GM12872 (cell line): ENCODE results near the gene EVI2B.

Experiments
- TF ChIP-seq, protein P1 (sequence below): IDR thresholded peaks from 3 replicates; pipeline ENCODE4 v1.5.1; 2011; ENCODE audit warnings: low read depth, mild to moderate bottlenecking, low read length, moderate library complexity; ENCODE audit not compliant: insufficient read depth

EVI2B gene

DNA sequence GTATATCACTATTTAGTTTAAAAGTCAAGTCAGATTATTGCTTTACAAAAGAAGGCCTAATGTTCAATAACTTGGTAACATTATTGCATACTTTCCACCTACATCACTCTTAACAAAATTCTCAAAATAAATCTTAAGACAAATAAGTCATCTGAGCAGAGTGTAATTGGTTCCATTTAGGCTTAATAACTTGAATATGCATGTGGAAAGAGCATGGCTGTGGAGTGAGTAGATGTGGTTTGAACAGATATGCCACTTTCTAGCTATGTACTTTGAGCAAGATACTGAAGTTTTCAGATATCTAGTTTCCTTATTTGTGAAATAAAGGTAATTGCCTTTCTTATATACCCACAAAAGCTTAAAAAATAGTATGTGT is 14.3 kb upstream of the EVI2B start:
- TF ChIP-seq, protein P1, sequence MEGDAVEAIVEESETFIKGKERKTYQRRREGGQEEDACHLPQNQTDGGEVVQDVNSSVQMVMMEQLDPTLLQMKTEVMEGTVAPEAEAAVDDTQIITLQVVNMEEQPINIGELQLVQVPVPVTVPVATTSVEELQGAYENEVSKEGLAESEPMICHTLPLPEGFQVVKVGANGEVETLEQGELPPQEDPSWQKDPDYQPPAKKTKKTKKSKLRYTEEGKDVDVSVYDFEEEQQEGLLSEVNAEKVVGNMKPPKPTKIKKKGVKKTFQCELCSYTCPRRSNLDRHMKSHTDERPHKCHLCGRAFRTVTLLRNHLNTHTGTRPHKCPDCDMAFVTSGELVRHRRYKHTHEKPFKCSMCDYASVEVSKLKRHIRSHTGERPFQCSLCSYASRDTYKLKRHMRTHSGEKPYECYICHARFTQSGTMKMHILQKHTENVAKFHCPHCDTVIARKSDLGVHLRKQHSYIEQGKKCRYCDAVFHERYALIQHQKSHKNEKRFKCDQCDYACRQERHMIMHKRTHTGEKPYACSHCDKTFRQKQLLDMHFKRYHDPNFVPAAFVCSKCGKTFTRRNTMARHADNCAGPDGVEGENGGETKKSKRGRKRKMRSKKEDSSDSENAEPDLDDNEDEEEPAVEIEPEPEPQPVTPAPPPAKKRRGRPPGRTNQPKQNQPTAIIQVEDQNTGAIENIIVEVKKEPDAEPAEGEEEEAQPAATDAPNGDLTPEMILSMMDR, result no peak

DNA sequence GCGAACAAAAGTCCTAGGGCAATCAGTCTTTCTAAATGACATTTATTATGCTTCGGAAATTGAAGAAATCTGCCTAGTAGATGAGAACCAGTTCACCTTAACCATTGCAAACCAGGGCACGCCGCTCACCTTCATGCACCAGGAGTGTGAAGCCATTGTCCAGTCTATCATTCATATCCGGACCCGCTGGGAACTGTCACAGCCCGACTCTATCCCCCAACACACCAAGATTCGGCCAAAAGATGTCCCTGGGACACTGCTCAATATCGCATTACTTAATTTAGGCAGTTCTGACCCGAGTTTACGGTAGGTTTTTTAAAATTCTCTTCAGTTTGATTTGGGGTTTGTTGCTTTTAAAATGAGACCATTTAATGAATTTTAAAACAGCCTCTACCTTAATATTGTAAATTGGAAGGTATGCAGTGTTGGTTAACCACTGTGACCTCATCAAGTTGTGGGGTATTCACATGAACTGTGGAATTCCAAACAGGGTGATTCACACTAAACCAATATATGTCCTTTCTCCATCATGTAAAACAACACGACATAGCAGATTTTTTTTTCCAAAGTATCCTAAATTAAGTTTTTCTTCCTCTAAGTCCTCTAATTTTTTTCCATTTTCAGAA is 13.8 kb upstream of the EVI2B start:
- TF ChIP-seq, protein P1, result no peak

- TF ChIP-seq, protein P1, result no peak
Measured at GRCh38 chr17:31323551-31323950, 9.7 kb upstream of the EVI2B start.

GRCh38 chr17:31321966-31322365 is 8.1 kb upstream of the EVI2B start:
- TF ChIP-seq, protein P1, result no peak

DNA sequence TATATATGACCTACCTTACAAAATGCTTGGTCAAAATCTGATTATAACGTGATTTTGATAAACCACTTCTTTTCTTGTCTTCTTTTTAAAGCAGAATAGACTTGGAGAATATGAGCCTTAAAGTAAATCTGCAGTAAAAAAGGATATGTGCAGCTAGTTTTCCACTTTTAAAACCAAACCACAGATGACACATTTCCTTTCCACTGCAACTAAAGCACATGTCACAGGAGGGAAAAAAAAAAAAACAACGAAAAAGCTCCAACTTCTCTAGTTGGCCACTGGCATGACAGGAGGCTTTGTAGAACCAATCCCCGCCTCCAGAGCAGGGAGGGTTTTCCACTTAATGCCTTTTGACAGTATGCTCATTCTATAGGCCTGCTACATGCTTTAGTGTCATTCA is 7.6 kb upstream of the EVI2B start, which contains the start of gene EVI2A:
EVI2A (minus strand) TSS at position 142 of the 400 bp plus-strand sequence. CDS start 2,609 bp downstream, outside the sequence.
- TF ChIP-seq, protein P1, result no peak

DNA sequence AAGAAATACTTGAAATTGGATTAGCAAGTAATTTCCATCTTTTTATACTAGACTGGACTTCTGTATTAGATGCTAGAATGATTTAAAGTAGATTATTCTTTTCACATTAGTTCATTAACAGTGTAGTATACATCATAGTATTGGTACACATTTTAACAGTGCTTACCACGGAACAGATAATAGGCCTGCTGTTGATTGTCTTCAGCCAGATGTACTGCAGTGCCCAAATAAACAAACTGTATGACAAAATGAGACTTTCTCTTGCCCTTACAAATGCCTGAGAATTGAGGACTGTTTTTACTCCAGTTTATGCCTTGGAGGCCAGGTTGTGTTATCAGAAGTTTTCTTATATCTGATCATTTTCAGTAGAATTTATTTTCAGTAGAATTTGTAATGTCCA is 6.9 kb upstream of the EVI2B start:
- TF ChIP-seq, protein P1, result no peak

GRCh38 chr17:31320241-31320640 is 6.4 kb upstream of the EVI2B start:
- TF ChIP-seq, protein P1, result no peak
